Measurements from ENCODE around the gene ILK. TPM values are rescaled to one million over a fixed set of nuclear protein-coding genes. Genes with fewer than 3 reads are reported as not detected.

Gene ILK
- total RNA-seq (10 to 100 TPM; 70.2 to 70.6 TPM), total RNA-seq (45.4 to 108 reads per million in 2 donors)

DNA sequence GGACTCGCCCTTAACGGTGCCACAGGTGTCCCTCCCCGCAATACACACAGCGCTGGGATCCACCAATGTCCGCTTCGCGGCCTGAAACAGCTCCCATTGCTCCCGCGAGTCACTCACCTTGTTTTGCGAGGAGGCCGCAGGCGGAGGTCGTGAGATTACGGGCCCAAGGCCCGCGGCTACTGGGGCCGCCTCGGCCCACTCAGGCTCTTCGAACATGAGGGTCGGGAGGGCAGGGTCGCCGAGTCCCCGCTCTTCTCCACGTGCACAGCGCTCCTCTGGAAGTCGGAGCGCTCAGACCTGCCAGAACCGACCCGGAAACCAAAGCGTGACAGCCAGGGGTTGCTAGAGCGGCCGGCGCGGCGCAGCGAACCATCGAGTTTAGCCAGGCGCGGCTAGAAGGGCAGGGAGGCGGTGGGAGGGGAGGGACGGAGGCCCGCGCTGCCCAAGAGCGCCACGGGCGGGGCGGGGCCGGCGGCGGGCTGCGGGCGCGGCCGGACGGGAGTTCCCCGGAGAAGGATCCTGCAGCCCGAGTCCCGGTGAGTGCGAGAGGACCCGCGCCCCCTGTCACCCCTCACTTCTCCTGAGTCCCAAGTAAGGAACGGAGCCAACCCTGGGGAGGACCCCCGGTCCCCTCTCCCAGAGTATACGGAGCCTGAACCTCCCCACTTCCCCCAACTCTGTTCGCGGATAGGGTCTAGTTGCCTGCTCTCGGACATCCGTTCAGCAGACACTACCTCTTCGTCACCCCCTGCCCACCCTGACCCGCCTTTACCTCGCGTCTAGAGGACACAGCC lies at the start of gene ILK, which contains the start of gene RRP8:
TSS of gene ILK (plus strand) at position 488 of the 794 bp plus-strand sequence. CDS start 498 bp downstream, outside the sequence.
TSS of gene RRP8 (minus strand) at position 330 of the 794 bp plus-strand sequence. CDS start at position 216, 114 bp downstream.
- Mint-ChIP-seq H3K27ac (no peak within 1 kb of the TSS), H3K27me3 (no peaks in the 10 kb centered on the region), H3K4me3 (no peak within 1 kb of the TSS), H3K36me3 (ENCODE audit: low read depth) (peaks cover 6% of the 10 kb centered on the region), H3K4me1 (peaks cover 35% of the 10 kb centered on the region)
- DNase-seq (peak; percentile 75 to 81 (median 75)), ATAC-seq (peak; percentile 84)
- H3K9me3 ChIP-seq (ENCODE audit: control insufficient read depth, low read length, poor library complexity, severe bottlenecking) = no peaks in the 10 kb centered on the region

DNA sequence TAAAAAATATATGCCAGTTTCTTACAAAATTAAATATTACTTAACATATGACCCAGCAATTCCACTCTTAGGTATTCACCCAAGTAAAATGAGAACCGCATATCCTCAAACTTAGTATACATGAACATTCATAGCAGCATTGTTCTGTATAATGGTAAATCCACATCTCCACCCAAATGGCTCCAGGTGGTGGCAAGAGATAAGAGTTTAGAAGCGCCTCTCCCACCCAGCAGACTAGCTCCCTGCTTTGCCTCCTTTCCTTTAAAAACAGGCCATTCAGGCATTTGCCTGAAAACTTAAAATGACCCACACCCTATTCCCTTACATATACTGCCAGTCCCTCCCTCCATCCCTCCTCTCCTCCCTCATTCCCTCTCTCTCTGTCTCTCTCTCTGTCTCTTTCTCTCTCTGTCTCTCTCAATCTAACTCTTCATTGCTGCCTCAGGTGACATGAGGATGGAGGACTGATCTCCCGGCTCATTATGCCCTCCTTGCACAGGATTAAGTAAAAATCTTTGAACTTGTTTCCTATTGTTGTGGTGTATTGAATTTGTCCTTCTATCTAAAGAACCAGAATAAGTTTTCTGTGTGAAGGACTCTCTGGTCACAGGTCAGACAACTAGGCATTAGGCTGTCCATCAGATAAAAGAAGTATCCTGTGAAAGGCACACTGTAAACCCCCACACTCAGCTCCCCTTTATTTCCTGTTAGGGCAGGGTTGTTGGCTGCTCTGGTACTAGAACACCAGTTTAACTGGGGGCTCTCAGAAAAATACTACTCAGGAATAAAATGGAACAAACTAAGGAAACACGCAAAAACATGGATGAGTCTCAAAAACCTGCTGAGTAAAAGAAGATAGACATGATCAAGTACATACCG lies 48.5 kb upstream of the ILK start:
- Mint-ChIP-seq H3K27ac (peak overlapping the region; percentile 60), H3K36me3 (ENCODE audit: low read depth) (no peaks in the 10 kb centered on the region), H3K4me1 (peaks cover 4% of the 10 kb centered on the region), H3K27me3 (no peaks in the 10 kb centered on the region), H3K4me3 (no peak overlapping the region)
- ATAC-seq (no peak), DNase-seq (no peak)
- no peaks in the 10 kb centered on the region for H3K9me3 ChIP-seq (ENCODE audit: control insufficient read depth, low read length, poor library complexity, severe bottlenecking)

DNA sequence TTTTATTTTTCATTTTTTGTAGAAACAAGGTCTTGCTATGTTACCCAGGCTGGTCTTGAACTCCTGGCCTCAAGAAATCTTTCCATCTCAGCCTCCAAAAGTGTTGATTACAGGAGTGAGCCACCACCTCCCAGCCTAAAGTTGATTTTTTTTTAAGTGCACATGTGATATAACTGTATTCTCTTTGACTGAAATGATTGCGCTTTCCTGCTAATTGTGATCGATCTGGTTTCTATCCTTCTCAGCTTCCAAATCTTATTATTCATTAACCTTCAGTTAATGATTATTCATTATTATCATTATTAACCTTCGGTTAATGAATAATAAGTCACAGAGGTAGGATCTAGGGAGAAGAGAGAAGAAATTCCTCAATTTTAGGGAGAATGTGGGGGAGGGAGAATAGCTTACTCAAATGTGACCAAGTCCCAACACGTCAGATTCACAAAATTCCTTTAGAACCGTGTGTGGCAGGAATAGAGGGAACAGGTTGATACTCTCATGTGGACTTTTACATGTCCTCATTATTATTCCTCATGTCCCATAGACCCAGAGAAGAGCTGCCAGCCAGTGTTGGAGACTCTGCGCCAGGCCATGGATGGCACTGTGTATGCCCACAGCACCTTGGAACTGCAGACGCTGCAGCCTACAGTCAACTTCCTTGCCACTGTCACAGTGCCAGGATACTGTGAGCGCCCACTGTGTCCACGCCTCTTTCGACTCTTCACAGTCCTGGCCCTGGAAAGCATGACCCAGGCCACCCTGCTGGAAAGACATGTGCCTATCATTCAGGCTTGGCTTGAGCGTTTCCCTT lies 47.2 kb upstream of the ILK start:
- Mint-ChIP-seq H3K27ac (no peak overlapping the region), H3K27me3 (no peaks in the 10 kb centered on the region), H3K4me3 (no peak overlapping the region), H3K36me3 (ENCODE audit: low read depth) (no peaks in the 10 kb centered on the region), H3K4me1 (peaks cover 4% of the 10 kb centered on the region)
- no peaks in the 10 kb centered on the region for H3K9me3 ChIP-seq (ENCODE audit: control insufficient read depth, low read length, poor library complexity, severe bottlenecking)
- no peak for ATAC-seq
- DNase-seq = no peak

DNA sequence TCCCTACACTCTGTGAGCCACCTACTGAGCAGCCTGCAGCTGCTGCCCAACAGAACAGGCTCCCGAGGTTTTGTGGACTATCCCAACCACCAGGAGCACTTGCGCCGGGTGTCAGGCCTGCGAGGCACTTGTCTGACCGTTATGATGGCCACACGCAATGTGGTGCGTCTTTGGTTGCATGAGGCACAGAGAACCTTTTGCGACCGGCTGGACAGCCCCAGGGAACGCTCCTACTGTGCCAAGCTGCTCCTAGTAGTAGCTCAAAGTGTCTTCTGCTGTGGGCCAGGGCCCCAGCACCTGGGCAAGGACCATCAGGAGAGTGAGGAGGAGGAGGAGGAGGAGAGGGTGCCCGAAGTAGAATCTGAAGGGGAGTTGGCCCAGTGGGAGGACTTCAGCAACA lies 46.5 kb upstream of the ILK start:
- Mint-ChIP-seq H3K4me1 (peaks cover 4% of the 10 kb centered on the region), H3K36me3 (ENCODE audit: low read depth) (no peaks in the 10 kb centered on the region), H3K27me3 (no peaks in the 10 kb centered on the region), H3K4me3 (no peak overlapping the region), H3K27ac (no peak overlapping the region)
- DNase-seq = no peak
- no peaks in the 10 kb centered on the region for H3K9me3 ChIP-seq (ENCODE audit: control insufficient read depth, low read length, poor library complexity, severe bottlenecking)
- no peak for ATAC-seq

DNA sequence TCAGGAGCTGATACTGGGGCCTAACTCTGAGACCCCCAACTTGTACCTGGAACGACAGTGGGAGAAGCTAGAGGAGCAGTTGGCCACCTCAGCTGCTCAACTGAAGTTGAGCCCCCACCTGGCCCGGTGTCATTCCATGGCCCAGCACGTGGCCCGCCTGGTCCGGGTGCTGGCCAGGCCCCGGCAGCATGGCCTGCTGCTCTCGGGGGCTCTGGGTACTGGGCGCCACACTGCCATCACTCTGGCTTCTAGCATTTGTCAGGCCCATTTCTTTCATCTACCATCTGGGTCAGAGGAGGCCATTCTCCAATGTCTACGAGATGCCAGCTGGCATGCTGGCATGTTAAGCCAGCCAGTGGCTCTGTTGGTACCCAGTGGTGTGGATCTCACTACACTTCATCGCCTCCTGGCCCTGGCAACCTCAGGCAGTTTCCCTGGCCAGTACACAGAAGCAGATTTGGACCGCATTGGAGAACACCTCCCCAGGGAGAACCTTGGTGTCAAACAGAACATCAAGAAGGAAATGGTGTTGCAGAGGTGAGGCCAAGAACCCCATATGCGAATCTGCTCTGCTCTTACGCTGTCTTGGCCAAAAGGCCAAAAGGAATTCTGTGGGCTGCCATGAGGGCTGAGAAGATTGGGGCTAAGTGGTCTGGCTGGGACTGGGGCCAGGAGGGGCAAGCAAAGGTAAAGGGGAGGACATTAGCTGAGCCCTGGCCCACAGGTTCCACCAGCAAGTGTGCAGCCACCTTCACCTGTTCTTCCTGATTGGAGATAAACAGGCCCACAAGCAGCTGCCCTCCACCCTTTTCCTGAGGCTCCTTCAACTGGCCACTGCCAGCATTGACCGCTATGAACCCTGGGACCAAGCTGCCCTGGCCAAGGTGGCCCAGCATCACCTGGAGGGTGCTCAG lies 45.6 kb upstream of the ILK start:
- Mint-ChIP-seq H3K27ac (no peak overlapping the region), H3K27me3 (no peaks in the 10 kb centered on the region), H3K36me3 (ENCODE audit: low read depth) (peaks cover 3% of the 10 kb centered on the region), H3K4me3 (no peak overlapping the region), H3K4me1 (peaks cover 8% of the 10 kb centered on the region)
- no peaks in the 10 kb centered on the region for H3K9me3 ChIP-seq (ENCODE audit: control insufficient read depth, low read length, poor library complexity, severe bottlenecking)
- ATAC-seq = no peak
- DNase-seq = no peak

DNA sequence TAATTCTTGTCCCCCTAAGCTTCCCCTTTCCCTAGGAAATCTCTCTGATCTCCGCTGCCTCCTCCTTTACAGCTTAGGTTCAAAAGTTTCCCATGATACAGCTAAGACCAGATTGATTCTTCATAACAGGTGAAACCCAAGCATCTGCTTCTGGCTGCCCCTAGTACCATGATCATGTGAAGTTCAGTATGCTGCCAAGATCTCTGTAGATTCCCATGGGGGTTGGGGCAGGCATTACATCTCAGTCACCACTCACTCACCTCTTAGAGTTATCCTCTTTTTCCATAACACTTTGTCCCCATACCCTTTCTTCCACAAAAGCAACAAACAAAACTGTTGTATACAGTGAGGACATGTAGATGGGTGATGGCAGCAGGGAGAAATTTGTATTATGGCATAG lies 44.2 kb upstream of the ILK start:
- no peak overlapping the region for H3K4me3 Mint-ChIP-seq
- H3K27me3 Mint-ChIP-seq = no peaks in the 10 kb centered on the region
- H3K27ac Mint-ChIP-seq = no peak overlapping the region
- DNase-seq (no peak), ATAC-seq (no peak)
- peaks cover 3% of the 10 kb centered on the region for H3K36me3 Mint-ChIP-seq (ENCODE audit: low read depth)
- no peaks in the 10 kb centered on the region for H3K9me3 ChIP-seq (ENCODE audit: control insufficient read depth, low read length, poor library complexity, severe bottlenecking)
- H3K4me1 Mint-ChIP-seq = peaks cover 10% of the 10 kb centered on the region

DNA sequence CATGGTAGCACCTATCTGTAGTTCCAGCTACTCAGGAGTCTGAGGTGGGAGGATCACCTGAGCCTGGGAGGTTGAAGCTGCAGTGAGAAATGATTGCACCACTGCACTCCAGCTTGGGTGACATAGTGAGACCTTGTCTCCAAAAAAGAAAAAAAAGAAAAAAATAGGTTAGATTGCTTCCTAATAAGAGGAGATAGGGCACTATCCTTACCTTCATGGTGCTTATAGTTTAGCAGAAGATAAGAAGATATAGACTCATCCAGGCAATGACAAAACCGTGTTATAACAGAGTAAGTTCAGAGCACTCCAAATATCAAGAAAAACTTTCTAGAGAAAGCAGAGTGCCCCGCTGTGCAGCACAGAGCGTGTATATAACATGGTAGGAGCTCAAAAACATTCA lies 42.3 kb upstream of the ILK start:
- no peak overlapping the region for H3K4me3 Mint-ChIP-seq
- no peak overlapping the region for H3K27ac Mint-ChIP-seq
- no peak for DNase-seq
- peaks cover 14% of the 10 kb centered on the region for H3K4me1 Mint-ChIP-seq
- H3K27me3 Mint-ChIP-seq = no peaks in the 10 kb centered on the region
- ATAC-seq = no peak
- H3K9me3 ChIP-seq (ENCODE audit: control insufficient read depth, low read length, poor library complexity, severe bottlenecking) = no peaks in the 10 kb centered on the region
- H3K36me3 Mint-ChIP-seq (ENCODE audit: low read depth) = peaks cover 5% of the 10 kb centered on the region

DNA sequence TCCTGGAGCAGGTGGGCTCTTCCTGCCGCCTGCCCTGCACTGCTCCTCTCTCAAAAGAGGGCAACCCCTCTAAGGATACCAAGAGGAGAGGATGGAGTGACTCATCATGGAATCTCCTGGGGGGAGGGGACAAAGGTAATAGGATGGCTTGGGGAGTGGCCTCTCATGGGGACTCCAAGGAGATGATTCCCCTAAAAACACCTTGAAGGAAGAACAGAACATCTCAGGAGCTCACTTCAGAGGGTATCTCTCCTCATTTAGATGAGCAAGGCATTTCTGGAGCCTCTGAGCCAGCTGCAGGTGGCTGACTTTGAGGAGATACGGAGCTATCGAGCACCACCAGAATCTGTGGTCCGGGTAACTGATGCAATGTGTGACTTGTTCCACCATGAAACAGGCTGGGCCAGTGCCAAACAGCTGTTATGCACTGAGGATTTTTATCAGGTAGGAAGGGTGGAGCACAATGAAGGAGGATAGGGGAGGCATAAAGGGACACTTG lies 40.4 kb upstream of the ILK start:
- DNase-seq (no peak), ATAC-seq (no peak)
- Mint-ChIP-seq H3K27me3 (no peaks in the 10 kb centered on the region), H3K27ac (peak overlapping the region; percentile 3), H3K36me3 (ENCODE audit: low read depth) (peaks cover 7% of the 10 kb centered on the region), H3K4me1 (peaks cover 18% of the 10 kb centered on the region), H3K4me3 (no peak overlapping the region)
- H3K9me3 ChIP-seq (ENCODE audit: control insufficient read depth, low read length, poor library complexity, severe bottlenecking) = no peaks in the 10 kb centered on the region

DNA sequence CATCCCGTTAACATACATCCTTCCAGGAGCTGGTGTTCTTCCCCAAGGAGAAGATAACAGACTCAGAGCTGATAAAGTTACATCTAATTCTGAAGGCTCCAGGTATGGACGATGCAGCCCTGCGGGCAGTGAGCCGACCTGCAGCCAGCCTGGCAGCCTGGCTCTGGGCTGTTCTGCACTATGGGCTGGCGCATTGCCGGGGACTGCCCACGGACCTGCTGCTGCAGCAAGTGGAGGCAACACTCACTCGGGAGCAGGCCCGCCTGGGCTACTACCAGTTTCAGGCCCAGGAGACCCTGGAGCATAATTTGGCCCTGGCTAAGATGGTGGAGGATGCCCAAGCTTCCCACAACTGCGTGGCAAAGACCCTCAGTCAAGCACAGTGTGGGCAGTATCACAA lies 39.9 kb upstream of the ILK start:
- ATAC-seq = no peak
- Mint-ChIP-seq H3K4me3 (no peak overlapping the region), H3K36me3 (ENCODE audit: low read depth) (peaks cover 7% of the 10 kb centered on the region), H3K27me3 (no peaks in the 10 kb centered on the region), H3K4me1 (peaks cover 18% of the 10 kb centered on the region), H3K27ac (no peak overlapping the region)
- H3K9me3 ChIP-seq (ENCODE audit: control insufficient read depth, low read length, poor library complexity, severe bottlenecking) = no peaks in the 10 kb centered on the region
- no peak for DNase-seq

DNA sequence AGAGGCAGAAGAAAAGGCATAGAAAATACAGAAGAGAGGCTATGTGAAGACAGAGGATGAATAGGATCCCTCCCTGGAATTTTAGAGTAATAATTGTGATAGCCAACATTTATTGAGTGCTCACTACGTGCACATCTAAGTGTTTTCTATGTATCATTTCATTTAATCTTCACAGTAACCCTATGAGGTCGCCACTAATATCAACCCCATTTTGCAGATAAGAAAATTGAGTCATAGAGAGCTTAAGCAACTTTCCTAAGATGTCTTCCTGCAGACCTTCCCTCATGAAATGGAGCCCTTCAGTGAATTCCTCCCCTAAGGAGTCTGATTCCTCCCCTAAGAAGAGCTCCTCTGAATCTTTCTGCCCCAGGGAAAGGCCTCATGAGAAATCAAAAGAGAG lies 38.2 kb upstream of the ILK start:
- no peak for DNase-seq
- Mint-ChIP-seq H3K4me1 (peaks cover 17% of the 10 kb centered on the region), H3K4me3 (no peak overlapping the region), H3K27ac (no peak overlapping the region), H3K36me3 (ENCODE audit: low read depth) (peaks cover 7% of the 10 kb centered on the region), H3K27me3 (no peaks in the 10 kb centered on the region)
- no peak for ATAC-seq
- no peaks in the 10 kb centered on the region for H3K9me3 ChIP-seq (ENCODE audit: control insufficient read depth, low read length, poor library complexity, severe bottlenecking)

DNA sequence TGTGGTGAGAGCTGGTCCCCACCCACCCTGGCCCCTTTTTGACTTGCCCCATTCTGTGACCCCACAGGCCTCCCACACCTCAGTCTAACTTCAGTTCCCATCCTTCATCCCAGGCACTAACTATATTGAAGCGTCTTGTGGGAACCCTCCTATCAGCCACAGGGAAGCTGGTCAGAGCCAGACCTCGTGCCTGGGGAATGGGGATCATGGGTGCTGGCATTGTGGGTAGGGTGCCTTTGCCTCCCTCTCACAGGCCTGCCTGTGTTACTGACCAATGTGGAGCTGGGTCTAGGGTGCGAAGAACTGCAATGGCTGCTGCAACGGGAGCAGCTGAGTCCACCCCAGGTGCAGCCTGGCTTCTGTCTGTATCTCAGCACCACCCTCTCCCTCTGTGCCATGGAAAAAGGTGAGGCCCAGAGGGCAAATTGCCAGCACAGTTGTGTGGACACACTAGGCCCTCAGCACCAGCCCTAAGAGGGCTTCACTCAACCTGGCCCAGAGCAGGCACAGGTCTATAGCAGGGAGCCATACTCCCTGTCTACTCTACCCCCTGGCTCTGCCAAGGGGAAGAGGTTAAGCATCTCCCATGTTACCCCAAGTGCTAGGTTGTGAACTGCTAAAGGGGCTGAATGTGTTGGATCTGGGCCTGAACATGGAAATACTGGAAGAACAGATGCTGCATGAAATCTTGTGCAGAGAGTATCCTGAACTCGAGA lies 37.4 kb upstream of the ILK start:
- ATAC-seq = no peak
- Mint-ChIP-seq H3K4me1 (peaks cover 17% of the 10 kb centered on the region), H3K27me3 (no peaks in the 10 kb centered on the region), H3K4me3 (no peak overlapping the region), H3K36me3 (ENCODE audit: low read depth) (peaks cover 7% of the 10 kb centered on the region), H3K27ac (no peak overlapping the region)
- H3K9me3 ChIP-seq (ENCODE audit: control insufficient read depth, low read length, poor library complexity, severe bottlenecking) = no peaks in the 10 kb centered on the region
- DNase-seq = no peak
